NB4 (cell line): ENCODE results near the gene GPR18.
A peak's percentile ranks its signal among the peaks of the same experiment; 100 is the strongest.

Experiments used
- DNase-seq: peaks from one replicate; pipeline ENCODE4 v3.0.0; 2010; ENCODE audit warnings: low read depth
- H3K4me3 ChIP-seq: one replicate; pipeline ENCODE4 v1.5.1; 2011; ENCODE audit warnings: mild to moderate bottlenecking, low read depth, low read length, moderate library complexity
- CTCF ChIP-seq: IDR thresholded peaks from one replicate; pipeline ENCODE4 v1.5.1; 2012; ENCODE audit warnings: low read depth, low read length
- MAX ChIP-seq: IDR thresholded peaks from 2 replicates; pipeline ENCODE4 v1.6.1; 2011; ENCODE audit warnings: low read depth, low read length
- MYC ChIP-seq: IDR thresholded peaks from 2 replicates; pipeline ENCODE4 v1.6.1; 2011; ENCODE audit warnings: low read depth, low read length
- POLR2A ChIP-seq: IDR thresholded peaks from 2 replicates; pipeline ENCODE4 v1.6.1; 2011; ENCODE audit warnings: mild to moderate bottlenecking; ENCODE audit not compliant: insufficient read length; ENCODE audit errors: extremely low read depth

Gene GPR18

GRCh38 chr13:99269627-99270241 is 11.6 kb upstream of the GPR18 start:
- H3K4me3 ChIP-seq: no peak overlapping the region
- peak; percentile 47 for TF ChIP-seq CTCF
- TF ChIP-seq MAX: no peak
- peak; percentile 65 for DNase-seq

GRCh38 chr13:99268822-99269221 is 10.6 kb upstream of the GPR18 start:
- no peak for DNase-seq
- TF ChIP-seq POLR2A (no peak), MYC (no peak), MAX (no peak), CTCF (no peak)
- H3K4me3 ChIP-seq: no peak overlapping the region

GRCh38 chr13:99267927-99268326 is 9.7 kb upstream of the GPR18 start:
- no peak for TF ChIP-seq MAX
- TF ChIP-seq POLR2A: no peak
- TF ChIP-seq MYC: no peak
- TF ChIP-seq CTCF: no peak
- no peak overlapping the region for H3K4me3 ChIP-seq
- no peak for DNase-seq

GRCh38 chr13:99266827-99267226 is 8.6 kb upstream of the GPR18 start:
- TF ChIP-seq MAX (no peak), MYC (no peak), POLR2A (no peak), CTCF (no peak)
- H3K4me3 ChIP-seq: no peak overlapping the region
- DNase-seq: no peak

- TF ChIP-seq POLR2A (no peak), CTCF (peak; percentile 33)
- DNase-seq: peak; percentile 60
- no peak overlapping the region for H3K4me3 ChIP-seq
Observed at GRCh38 chr13:99265821-99266426, 7.7 kb upstream of the GPR18 start.

- DNase-seq: no peak
- no peak overlapping the region for H3K4me3 ChIP-seq
- TF ChIP-seq CTCF (no peak), MAX (no peak), MYC (no peak), POLR2A (no peak)
Observed at GRCh38 chr13:99265162-99265800, 7.1 kb upstream of the GPR18 start.
